ENCODE results near the gene SSH3. TPM values are rescaled to one million over a fixed set of nuclear protein-coding genes. Genes with fewer than 3 reads are reported as not detected.

Gene SSH3
- total and polyA plus RNA-seq, 2 of the 8 experiments (the other 6 are each of a cell fraction or from before 2014, with no cell fraction given), result 16.9 to 19.8 TPM

DNA sequence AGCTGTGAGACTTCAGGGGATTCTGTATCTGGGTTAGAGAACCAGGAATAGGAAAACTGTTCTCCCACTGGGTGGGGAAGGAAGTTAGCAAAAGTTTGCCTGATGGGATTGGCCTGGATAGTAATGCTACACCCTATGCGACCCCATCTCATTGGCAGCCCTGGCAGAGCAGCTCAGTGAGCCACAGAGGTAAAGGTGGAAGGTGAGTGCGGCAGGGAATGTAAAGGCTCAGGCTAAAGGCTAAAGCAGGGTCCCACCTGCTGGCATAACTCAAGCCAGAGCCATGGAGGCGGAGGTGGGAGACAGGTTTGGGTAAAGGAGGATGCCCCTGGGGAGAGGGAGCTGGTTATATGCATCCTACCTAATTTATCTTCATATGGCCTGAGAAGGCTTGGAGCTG is 18.7 kb downstream of the SSH3 start:
- H3K4ac ChIP-seq (replicated peaks; ENCODE audit: insufficient read length, low read depth, low read length), result no peak overlapping the region
- no peak overlapping the region for H3K9ac ChIP-seq (replicated peaks in 1 of 4; ENCODE audit: extremely low read depth in 1 of 4, low read depth in 3 of 4, low read length in 3 of 4)
- H4K5ac ChIP-seq (ENCODE audit: insufficient read length, low read depth, low read length), result no peak overlapping the region
- H2BK15ac ChIP-seq (ENCODE audit: low read length), result no peak overlapping the region
- ChIA-PET CTCF (ENCODE audit: partially characterized antibody) (interaction anchor here (0.7 to 11.4 kb wide), 12 partner anchors 17 to 240 kb away, joined by 3 to 186 read pairs (median 6); partner anchors contain the start of genes GRK2 and POLD4), POLR2A (ENCODE audit: partially characterized antibody) (interaction anchor here (1.2 to 1.6 kb wide), 3 partner anchors 9 to 17 kb away, joined by 3 to 4 read pairs (median 3); no protein-coding TSS in a partner anchor)
- H3K27ac ChIP-seq (ENCODE audit: low read depth, low read length), result no peak overlapping the region
- H4K91ac ChIP-seq (replicated peaks; ENCODE audit: insufficient read length, low read length), result no peak overlapping the region
- no peak overlapping the region for H2BK20ac ChIP-seq (ENCODE audit: low read length)
- no peaks in the 10 kb centered on the region for H3K79me1 ChIP-seq (ENCODE audit: low read depth, low read length)
- FAIRE-seq (no peak), DNase-seq (ENCODE audit: low read depth in 1 of 2, low spot score in 2 of 2) (no peak)
- H2BK120ac ChIP-seq (replicated peaks; ENCODE audit: low read depth, low read length), result no peak overlapping the region
- no peak overlapping the region for H3K4me3 ChIP-seq (ENCODE audit: extremely low read depth in 1 of 4, insufficient read depth in 2 of 4, low read depth in 3 of 4, low read length in 4 of 4)
- H3K14ac ChIP-seq (ENCODE audit: insufficient read length), result no peak overlapping the region
- TF ChIP-seq, protein P1, sequence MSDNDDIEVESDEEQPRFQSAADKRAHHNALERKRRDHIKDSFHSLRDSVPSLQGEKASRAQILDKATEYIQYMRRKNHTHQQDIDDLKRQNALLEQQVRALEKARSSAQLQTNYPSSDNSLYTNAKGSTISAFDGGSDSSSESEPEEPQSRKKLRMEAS (IDR thresholded peaks at IDR 0.05), result no peak
- TF ChIP-seq KDM4A (IDR thresholded peaks at IDR 0.05; ENCODE audit: low read depth, low read length, severe bottlenecking), result no peak
- TF ChIP-seq SIX5 (IDR thresholded peaks at IDR 0.05; ENCODE audit: low read depth, low read length), result no peak
- TF ChIP-seq BRCA1 (IDR thresholded peaks at IDR 0.05; ENCODE audit: low read depth, low read length), result no peak
- no peak for TF ChIP-seq RAD21 (IDR thresholded peaks at IDR 0.05 in 1 of 2, conservative IDR thresholded peaks at IDR 0.05 in 1 of 2; ENCODE audit: low read depth in 2 of 2, low read length in 2 of 2)
- TF ChIP-seq YY1 (IDR thresholded peaks at IDR 0.05; ENCODE audit: low read depth, low read length), result no peak
- no peak for TF ChIP-seq SP1 (IDR thresholded peaks at IDR 0.05; ENCODE audit: low read depth, low read length)
- no peak for TF ChIP-seq ZNF274 (IDR thresholded peaks at IDR 0.05; ENCODE audit: borderline replicate concordance, extremely low read depth, low read length)
- TF ChIP-seq HDAC6 (IDR thresholded peaks at IDR 0.05; ENCODE audit: low read depth, low read length), result no peak
- no peak for TF ChIP-seq SUZ12 (IDR thresholded peaks at IDR 0.05; ENCODE audit: low read length)
- H3K23me2 ChIP-seq (ENCODE audit: low read depth, low read length), result peaks cover 2% of the 10 kb centered on the region; the same call in 1 of the 2 replicates
- H2AK5ac ChIP-seq (ENCODE audit: low read depth, low read length), result no peak overlapping the region
- H3K79me2 ChIP-seq (ENCODE audit: control insufficient read depth in 1 of 2, insufficient read depth in 2 of 2, low read length in 2 of 2), result no peaks in the 10 kb centered on the region
- no peak overlapping the region for H2BK5ac ChIP-seq (ENCODE audit: low read depth, low read length)
- H4K20me1 ChIP-seq (replicated peaks in 1 of 2; ENCODE audit: control insufficient read depth in 1 of 2, insufficient read depth in 2 of 2, low read length in 2 of 2), result peaks cover 0 to 2% of the 10 kb centered on the region in 2 experiments
- no peak overlapping the region for H4K8ac ChIP-seq (ENCODE audit: extremely low read depth, insufficient read depth, low read length)
- no peak overlapping the region for H2AFZ ChIP-seq (ENCODE audit: low read length)
- H2BK12ac ChIP-seq (ENCODE audit: low read depth, low read length), result no peak overlapping the region
- H3K4me1 ChIP-seq (replicated peaks in 1 of 4; ENCODE audit: control insufficient read depth in 3 of 4, insufficient read depth in 4 of 4, low read length in 3 of 4), result peaks cover 0 to 3% (median 0%) of the 10 kb centered on the region in 4 experiments; a peak in 2 of 7 replicates
- no peak overlapping the region for H3K4me2 ChIP-seq (ENCODE audit: insufficient read depth in 1 of 2, low read depth in 2 of 2, low read length in 2 of 2)
- no peak overlapping the region for H3K18ac ChIP-seq (ENCODE audit: extremely low read depth, low read length)
- no peaks in the 10 kb centered on the region for H3K36me3 ChIP-seq (ENCODE audit: control insufficient read depth in 2 of 4, insufficient read depth in 4 of 4, low read length in 3 of 4)
- H3K27me3 ChIP-seq (replicated peaks in 1 of 4; ENCODE audit: control insufficient read depth in 3 of 4, extremely low read depth in 1 of 4, insufficient read depth in 3 of 4, low read length in 3 of 4), result peaks cover 5 to 16% (median 11%) of the 10 kb centered on the region in 4 experiments; a peak in 6 of 7 replicates
- no peak overlapping the region for H3K23ac ChIP-seq (ENCODE audit: insufficient read length)
- no peaks in the 10 kb centered on the region for H3K9me3 ChIP-seq (ENCODE audit: insufficient read depth in 2 of 2, low read depth in 1 of 2, low read length in 1 of 2)
- 87% methylated on average over 3 of the region's 3 CpGs; no CpG with 5 or more reads in 1 of the 2 experiments for WGBS, 2 experiments (ENCODE audit: extremely low coverage in 1 of 2, insufficient coverage in 1 of 2, insufficient read length in 1 of 2, insufficient replicate concordance in 2 of 2, low coverage in 1 of 2, low lambda C conversion rate in 2 of 2, missing lambda C conversion rate in 1 of 2)
- H3K56ac ChIP-seq (replicated peaks; ENCODE audit: insufficient read length, low read depth, low read length), result no peak overlapping the region
